GM18519 (cell line): ENCODE data around the gene ZCCHC8.
"Not testable (repeated sequence)": the region's sequence is repeated elsewhere in the genome, so short reads cannot be mapped to it uniquely, and the experiment has no call there.

Experiments used
- ATAC-seq: cut with Tn5 transposase; IDR thresholded peaks from one replicate; pipeline ENCODE4 v1.9.1; 2021; ENCODE audit warnings: mild to moderate bottlenecking, moderate library complexity; ENCODE audit not compliant: unreplicated experiment, low FRiP score

Gene ZCCHC8

DNA sequence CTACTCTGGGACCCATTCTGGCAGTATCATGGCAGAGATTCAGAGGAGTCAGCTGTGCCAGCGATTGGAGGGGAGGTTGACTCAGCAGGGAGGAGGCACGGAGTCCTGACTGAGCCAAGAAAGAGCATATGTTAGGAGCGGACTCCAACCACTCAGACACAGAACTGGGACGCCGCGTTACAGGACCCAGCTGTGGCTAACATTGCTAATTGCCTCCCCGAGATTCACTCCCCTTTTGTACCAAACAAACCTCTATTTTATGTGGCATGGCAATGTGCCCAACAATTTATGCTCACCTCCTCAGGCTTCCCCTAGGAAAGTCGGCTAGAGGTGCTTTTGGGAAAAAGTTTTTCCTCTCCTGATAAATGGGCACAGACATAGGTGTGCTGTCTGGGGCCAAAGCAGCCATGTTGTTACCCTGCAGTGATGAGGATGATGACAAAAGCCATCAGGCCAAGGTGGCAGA is 63.0 kb downstream of the ZCCHC8 start:
- no peak for ATAC-seq

GRCh38 chr12:122435186-122435585 is 65.5 kb downstream of the ZCCHC8 start:
- ATAC-seq: no peak

DNA sequence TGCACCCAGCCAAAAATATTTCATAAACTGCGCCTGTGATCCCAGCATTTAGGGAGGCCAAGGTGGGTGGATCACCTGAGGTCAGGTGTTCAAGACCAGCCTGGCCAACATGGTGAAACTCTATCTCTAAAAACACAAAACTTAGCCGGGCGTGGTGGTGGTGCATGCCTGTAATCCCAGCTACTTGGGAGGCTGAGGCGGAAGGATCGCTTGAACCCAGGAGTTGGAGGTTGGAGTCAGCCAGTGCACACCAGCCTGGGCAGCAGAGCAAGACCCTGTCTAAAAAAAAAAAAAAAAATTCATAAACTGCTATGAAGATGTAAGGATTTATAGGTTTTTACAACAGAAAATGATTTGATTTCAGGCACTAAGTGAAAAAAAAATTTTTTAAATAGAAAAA is 71.7 kb downstream of the ZCCHC8 start:
- not testable (repeated sequence) for ATAC-seq

GRCh38 chr12:122427403-122427802 is 73.3 kb downstream of the ZCCHC8 start:
- no peak for ATAC-seq

DNA sequence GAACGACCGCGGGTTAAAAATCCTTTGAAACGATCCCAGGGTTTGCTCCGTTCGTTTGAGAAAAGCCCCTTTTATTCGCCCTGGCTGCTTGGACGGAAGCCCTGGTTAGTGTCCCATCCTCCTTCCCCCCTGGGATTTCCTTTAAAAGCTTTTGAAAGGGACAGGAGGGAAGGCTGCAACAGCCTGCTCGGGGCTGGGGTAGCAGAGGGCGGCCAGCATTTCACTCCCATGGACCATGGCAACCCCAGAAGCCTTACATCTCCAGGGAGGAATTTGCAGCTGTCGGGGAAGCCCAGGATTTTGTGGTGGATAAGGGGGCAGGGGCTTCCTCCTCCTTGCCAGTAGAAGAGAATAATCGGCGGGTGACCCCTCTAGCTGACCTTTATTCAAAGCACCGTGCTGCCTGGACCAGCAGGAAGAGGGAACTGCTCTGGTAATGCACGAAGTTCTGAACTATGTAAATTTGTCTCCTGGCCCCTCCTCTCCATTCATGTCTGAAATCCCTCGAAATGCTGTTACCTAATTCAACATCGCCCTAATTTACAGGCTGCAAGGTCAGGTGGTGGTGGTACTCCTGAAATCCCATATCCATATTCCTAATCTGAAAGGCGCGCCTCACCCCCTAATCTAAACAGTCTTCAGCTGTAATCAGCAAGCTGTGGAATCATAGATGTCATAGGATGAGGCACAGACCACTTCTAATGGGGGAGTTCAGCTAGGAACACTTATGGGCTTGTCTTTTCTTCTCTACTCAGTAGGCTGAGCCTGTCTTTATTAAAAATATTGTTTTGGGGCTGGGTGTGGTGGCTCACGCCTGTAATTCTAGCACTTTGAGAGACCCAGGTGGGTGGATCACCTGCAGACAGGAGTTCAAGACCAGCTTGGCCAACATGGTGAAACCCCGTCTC is 77.2 kb downstream of the ZCCHC8 start:
- no peak for ATAC-seq

DNA sequence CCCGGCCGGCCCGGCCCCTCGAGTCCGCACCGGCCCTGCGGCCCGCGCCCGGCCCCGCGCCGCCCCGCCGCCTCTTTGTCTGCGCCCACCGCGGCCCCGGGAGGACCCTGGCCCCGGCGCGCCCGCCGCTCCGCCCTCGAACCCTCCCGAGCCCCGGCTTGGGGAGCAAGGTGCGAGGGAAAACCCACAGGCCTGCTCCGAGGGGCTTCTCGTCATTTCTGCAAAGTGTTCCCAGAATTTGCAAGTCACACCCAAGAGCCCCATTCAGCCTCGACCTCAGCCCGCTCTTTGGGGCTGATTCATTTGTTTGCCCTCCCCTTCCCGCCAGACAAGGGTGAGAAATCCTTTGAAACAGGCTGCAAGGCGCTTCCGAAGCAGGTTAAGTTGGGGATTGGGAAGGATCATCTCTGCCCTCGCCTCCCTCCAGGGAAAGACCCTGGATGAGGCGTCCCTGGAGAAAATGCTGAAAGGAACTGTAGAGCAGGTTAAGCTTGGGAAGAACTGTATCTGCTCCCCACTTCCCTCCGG is 77.9 kb downstream of the ZCCHC8 start:
- ATAC-seq: no peak

DNA sequence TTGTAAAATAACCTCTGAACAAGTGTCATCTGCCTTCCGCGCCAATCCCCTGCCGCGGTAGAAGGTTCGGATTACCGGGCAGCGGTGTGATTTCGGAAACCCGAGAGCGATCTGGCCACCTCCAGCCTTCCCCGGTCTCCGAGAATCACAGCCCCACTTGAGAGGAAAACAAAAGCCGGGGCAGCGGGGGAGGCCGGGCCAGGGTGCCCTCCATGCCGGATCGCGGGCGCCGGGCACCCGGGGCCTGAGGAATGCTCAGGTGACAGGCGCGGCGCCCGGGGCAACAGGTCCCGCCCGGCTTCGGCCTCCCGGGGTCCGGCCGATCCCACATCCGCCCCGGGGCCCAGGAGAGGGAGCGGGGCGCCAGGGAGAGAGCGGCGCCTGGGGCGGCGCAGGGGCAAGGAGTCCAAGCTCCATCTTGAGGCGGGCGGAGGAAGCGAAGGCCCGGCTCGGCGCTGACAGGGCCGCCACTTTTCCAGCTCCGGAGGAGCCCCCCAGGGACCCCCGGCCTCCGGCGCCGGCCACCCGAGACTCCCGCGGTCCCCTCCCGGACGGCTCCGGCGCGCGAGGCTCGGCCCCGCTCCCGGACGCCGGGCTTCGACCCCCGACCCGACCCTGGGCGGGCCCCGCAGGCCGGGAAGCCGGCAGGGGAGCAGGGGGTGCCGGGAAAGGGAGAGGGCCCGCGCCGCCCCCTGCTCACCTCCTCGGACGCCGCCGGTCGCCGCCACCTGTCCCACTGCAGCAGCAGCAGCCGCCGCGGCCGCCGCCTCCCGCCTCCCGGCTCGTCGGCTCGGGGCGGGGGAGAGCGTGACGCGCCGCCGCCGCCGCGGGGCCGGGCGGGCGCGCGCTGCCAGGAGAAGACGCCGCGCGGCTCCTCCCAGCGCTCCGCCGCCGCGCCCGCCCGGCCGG is 78.7 kb downstream of the ZCCHC8 start, which contains the start of gene CLIP1:
Gene CLIP1 (minus strand): TSS at position 849 of the 909 bp plus-strand sequence. CDS start 42,217 bp downstream, outside the sequence.
- ATAC-seq: peak; percentile 34
